ENCODE data around the gene AGO3. TPM values are rescaled to one million over a fixed set of nuclear protein-coding genes. Genes with fewer than 3 reads are reported as not detected.

AGO3 gene
- total RNA-seq, 1 experiment from 2014 or later: 39.4 TPM

DNA sequence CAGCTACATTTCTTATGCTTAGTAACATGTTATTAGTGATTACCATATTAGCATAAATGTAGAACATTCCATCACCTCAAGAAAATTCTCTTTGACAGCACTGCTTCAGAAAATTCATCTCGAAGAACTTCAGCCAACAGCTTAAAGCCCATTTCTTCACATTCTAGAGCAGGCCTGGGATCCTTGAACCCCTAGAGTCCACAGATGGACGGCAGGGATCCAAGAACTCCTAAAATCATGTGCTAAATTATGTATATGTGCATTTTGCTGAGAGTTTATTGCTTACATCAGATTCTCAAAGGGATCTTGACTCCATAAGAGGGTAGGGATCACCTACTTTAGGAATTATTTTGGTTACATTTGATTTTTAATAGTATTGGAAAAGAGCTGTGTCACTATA lies 76.8 kb downstream of the AGO3 start:
- DNase-seq (ENCODE audit: low read depth, low spot score): no peak
- no peak overlapping the region for H3K27ac ChIP-seq (ENCODE audit: low read length)
- in situ Hi-C loops (cut with HindIII; ENCODE audit: low pct_unique_long_range_greater_than_20kb, low sequenced_read_pairs): no loop called here
- no peak overlapping the region for H3K4me3 ChIP-seq (ENCODE audit: low read depth in 2 of 2, low read length in 2 of 2)
- no peak for ATAC-seq
- peaks cover 9% of the 10 kb centered on the region for H3K4me1 ChIP-seq (ENCODE audit: control insufficient read depth, insufficient read depth, low read length)
- CTCF ChIA-PET: no interaction called here
- TF ChIP-seq, protein P1, sequence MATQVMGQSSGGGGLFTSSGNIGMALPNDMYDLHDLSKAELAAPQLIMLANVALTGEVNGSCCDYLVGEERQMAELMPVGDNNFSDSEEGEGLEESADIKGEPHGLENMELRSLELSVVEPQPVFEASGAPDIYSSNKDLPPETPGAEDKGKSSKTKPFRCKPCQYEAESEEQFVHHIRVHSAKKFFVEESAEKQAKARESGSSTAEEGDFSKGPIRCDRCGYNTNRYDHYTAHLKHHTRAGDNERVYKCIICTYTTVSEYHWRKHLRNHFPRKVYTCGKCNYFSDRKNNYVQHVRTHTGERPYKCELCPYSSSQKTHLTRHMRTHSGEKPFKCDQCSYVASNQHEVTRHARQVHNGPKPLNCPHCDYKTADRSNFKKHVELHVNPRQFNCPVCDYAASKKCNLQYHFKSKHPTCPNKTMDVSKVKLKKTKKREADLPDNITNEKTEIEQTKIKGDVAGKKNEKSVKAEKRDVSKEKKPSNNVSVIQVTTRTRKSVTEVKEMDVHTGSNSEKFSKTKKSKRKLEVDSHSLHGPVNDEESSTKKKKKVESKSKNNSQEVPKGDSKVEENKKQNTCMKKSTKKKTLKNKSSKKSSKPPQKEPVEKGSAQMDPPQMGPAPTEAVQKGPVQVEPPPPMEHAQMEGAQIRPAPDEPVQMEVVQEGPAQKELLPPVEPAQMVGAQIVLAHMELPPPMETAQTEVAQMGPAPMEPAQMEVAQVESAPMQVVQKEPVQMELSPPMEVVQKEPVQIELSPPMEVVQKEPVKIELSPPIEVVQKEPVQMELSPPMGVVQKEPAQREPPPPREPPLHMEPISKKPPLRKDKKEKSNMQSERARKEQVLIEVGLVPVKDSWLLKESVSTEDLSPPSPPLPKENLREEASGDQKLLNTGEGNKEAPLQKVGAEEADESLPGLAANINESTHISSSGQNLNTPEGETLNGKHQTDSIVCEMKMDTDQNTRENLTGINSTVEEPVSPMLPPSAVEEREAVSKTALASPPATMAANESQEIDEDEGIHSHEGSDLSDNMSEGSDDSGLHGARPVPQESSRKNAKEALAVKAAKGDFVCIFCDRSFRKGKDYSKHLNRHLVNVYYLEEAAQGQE (IDR thresholded peaks at IDR 0.05; ENCODE audit: insufficient read depth in 1 of 2, low read depth in 2 of 2, low read length in 1 of 2): no peak
- TF ChIP-seq POLR2AphosphoS5 (IDR thresholded peaks at IDR 0.05; ENCODE audit: low read depth, low read length): no peak
- TF ChIP-seq TCF7L2 (IDR thresholded peaks at IDR 0.05; ENCODE audit: low read depth, low read length): no peak
- TF ChIP-seq, protein P2, sequence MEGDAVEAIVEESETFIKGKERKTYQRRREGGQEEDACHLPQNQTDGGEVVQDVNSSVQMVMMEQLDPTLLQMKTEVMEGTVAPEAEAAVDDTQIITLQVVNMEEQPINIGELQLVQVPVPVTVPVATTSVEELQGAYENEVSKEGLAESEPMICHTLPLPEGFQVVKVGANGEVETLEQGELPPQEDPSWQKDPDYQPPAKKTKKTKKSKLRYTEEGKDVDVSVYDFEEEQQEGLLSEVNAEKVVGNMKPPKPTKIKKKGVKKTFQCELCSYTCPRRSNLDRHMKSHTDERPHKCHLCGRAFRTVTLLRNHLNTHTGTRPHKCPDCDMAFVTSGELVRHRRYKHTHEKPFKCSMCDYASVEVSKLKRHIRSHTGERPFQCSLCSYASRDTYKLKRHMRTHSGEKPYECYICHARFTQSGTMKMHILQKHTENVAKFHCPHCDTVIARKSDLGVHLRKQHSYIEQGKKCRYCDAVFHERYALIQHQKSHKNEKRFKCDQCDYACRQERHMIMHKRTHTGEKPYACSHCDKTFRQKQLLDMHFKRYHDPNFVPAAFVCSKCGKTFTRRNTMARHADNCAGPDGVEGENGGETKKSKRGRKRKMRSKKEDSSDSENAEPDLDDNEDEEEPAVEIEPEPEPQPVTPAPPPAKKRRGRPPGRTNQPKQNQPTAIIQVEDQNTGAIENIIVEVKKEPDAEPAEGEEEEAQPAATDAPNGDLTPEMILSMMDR (IDR thresholded peaks at IDR 0.05): no peak
- TF ChIP-seq SIN3A (IDR thresholded peaks at IDR 0.05; ENCODE audit: borderline replicate concordance, insufficient read depth, low read depth, low read length): no peak
- no TSS peak for BruUV-seq (replicated peaks)
- H3K36me3 ChIP-seq (ENCODE audit: control insufficient read depth, insufficient read depth, low read length): peaks cover 2% of the 10 kb centered on the region; the same call in 1 of the 2 replicates
- POLR2A ChIA-PET: interaction anchor here (0.5 kb wide), 1 partner anchor 14 kb away, joined by 10 read pairs; no protein-coding TSS in a partner anchor
- no peaks in the 10 kb centered on the region for H3K27me3 ChIP-seq (ENCODE audit: control insufficient read depth, insufficient read depth, low read length)
- no peaks in the 10 kb centered on the region for H3K9me3 ChIP-seq (ENCODE audit: control insufficient read depth, insufficient read depth, low read depth, low read length)
- intact Hi-C loops (cut with micrococcal nuclease; ENCODE audit: unreplicated experiment): no loop called here

DNA sequence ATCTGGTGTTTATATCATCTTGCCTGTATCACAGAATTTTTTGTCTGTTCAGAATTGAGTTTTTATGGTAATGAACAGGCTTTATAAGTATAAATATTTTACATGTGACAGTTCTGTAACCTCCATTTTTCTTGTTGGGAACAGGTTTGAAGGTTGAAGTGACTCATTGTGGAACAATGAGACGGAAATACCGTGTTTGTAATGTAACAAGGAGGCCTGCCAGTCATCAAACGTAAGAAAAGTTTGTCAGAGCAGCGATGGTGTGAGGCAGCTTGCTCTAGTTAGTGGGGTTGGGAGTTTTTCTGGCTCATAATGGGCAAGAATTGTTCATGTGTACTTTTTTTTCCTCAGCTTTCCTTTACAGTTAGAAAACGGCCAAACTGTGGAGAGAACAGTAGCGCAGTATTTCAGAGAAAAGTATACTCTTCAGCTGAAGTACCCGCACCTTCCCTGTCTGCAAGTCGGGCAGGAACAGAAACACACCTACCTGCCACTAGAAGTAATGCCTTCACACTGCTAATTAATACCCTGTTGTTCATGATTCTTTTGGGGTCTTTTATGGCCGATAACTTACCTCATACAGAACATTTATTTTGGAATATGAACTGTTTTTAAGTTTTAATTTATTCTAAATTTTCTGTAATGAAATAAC lies 77.8 kb downstream of the AGO3 start:
- intact Hi-C loops (cut with micrococcal nuclease; ENCODE audit: unreplicated experiment): no loop called here
- DNase-seq (ENCODE audit: low read depth, low spot score): peak; percentile 39
- Histone ChIP-seq H3K27ac (ENCODE audit: low read length) (peak overlapping the region; percentile 44; the same call in 1 of the 2 replicates), H3K36me3 (ENCODE audit: control insufficient read depth, insufficient read depth, low read length) (peaks cover 2% of the 10 kb centered on the region; the same call in 1 of the 2 replicates), H3K4me1 (ENCODE audit: control insufficient read depth, insufficient read depth, low read length) (peaks cover 9% of the 10 kb centered on the region), H3K27me3 (ENCODE audit: control insufficient read depth, insufficient read depth, low read length) (no peaks in the 10 kb centered on the region), H3K9me3 (ENCODE audit: control insufficient read depth, insufficient read depth, low read depth, low read length) (no peaks in the 10 kb centered on the region), H3K4me3 (ENCODE audit: low read depth in 2 of 2, low read length in 2 of 2) (no peak overlapping the region)
- TF ChIP-seq, protein P2 (IDR thresholded peaks at IDR 0.05): no peak
- TF ChIP-seq POLR2AphosphoS5 (IDR thresholded peaks at IDR 0.05; ENCODE audit: low read depth, low read length) (no peak), TCF7L2 (IDR thresholded peaks at IDR 0.05; ENCODE audit: low read depth, low read length) (no peak), SIN3A (IDR thresholded peaks at IDR 0.05; ENCODE audit: borderline replicate concordance, insufficient read depth, low read depth, low read length) (no peak)
- TF ChIP-seq, protein P1 (IDR thresholded peaks at IDR 0.05; ENCODE audit: insufficient read depth in 1 of 2, low read depth in 2 of 2, low read length in 1 of 2): no peak
- ATAC-seq: peak; percentile 87
- POLR2A ChIA-PET: no interaction called here
- TSS peak; percentile 27 for BruUV-seq (replicated peaks)
- in situ Hi-C loops (cut with HindIII; ENCODE audit: low pct_unique_long_range_greater_than_20kb, low sequenced_read_pairs): no loop called here
- CTCF ChIA-PET: no interaction called here

Data from Panc1 (cell line).